GM19468 (cell line): ENCODE data around the gene NAT16.

Experiments used
- ATAC-seq: cut with Tn5 transposase; IDR thresholded peaks from one replicate; pipeline ENCODE4 v1.9.1; 2021; ENCODE audit warnings: mild to moderate bottlenecking, moderate library complexity, moderate number of reproducible peaks; ENCODE audit not compliant: unreplicated experiment; ENCODE audit errors: extremely low read depth

Gene NAT16

DNA sequence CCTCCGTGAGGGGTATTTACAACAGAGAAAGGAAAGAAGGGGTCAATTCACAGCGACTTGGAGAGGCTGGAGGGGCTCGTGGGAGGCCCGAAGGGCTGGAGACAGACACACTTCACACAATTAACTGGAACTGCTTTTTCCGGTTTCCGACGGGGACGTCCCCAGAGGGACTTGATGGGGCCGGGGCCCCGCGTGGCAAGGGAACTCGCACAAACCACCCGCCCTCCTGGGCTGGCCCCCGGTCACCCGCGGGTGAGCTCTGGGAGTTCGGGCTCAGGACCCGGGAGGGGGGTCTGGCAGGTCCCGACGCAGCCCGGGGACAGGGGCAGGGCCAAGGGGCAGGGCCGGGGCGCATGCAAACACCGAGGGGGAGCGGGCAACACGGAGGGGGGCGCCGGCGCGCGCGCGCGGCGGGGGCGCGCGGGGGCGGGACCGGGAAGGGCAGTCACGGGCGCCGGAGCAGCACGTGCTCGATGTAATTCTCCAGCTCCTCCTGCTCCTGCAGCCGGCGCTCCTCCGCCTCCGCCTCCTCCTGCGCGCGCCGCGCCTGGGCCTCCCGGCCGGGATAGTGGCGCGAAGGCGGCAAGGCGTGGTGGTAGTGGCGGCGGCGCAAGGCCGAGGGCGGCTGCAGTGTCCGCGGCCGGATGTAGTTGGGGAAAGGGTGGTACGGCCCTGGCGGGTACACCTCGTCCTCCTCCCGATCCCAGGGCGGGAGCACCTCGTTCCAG is 17.4 kb downstream of the NAT16 start:
- no peak for ATAC-seq

DNA sequence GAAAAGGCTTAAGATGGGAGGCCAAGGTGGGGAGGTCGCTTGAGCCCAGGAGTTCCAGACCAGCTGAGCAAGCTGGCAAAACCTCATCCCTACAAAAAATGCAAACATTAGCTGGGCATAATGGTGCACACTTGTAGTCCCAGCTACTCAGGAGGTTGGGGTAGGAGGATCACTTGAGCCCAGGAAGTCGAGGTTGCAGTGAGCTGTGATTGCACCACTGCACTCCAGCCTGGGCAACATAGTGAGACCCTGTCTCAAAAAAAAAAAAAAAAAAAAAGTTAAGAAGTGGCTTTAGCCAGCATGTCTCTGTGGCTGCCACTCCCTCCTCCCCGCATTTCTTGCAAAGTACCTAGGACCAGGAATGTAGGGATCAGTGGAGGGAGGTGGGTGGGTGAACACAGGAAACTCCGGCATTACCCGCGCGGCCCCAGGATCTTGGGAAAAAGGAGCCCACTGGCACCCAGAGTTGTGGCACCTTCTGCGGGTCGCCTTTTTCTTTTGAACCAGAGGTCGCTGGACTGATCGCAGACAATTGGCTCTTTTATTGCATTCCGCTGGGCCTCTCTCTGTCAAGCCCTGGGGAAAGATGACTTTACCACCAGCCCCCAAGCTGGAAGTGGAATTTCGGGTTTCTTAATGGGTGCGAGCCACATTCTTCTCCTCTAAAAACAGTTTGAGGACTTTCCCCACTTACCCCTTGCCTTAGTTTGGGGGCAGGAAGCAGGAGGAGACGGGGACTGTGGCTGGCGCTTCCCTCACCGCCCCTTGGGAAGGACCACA is 18.2 kb downstream of the NAT16 start:
- no peak for ATAC-seq

DNA sequence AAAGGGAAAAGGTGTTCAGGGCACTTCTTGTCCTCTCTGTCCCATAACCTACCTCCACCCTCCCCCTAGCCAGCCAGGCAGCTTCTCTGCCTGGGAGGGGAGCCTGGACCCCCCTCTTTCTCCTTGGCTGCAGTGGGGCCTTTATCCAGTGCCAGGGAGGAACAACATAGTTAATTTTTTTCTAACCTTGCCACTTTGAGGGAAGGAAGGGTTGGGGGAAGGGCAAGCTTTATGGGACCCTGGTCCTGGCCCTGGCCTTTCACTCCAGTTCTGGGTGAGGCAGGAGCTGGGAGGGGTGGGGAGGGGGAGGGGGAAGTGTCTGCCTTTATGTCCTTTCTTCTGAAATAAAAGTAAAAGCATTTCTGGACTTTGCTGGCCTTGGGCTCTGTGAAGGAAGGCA is 19.2 kb downstream of the NAT16 start:
- ATAC-seq = no peak

DNA sequence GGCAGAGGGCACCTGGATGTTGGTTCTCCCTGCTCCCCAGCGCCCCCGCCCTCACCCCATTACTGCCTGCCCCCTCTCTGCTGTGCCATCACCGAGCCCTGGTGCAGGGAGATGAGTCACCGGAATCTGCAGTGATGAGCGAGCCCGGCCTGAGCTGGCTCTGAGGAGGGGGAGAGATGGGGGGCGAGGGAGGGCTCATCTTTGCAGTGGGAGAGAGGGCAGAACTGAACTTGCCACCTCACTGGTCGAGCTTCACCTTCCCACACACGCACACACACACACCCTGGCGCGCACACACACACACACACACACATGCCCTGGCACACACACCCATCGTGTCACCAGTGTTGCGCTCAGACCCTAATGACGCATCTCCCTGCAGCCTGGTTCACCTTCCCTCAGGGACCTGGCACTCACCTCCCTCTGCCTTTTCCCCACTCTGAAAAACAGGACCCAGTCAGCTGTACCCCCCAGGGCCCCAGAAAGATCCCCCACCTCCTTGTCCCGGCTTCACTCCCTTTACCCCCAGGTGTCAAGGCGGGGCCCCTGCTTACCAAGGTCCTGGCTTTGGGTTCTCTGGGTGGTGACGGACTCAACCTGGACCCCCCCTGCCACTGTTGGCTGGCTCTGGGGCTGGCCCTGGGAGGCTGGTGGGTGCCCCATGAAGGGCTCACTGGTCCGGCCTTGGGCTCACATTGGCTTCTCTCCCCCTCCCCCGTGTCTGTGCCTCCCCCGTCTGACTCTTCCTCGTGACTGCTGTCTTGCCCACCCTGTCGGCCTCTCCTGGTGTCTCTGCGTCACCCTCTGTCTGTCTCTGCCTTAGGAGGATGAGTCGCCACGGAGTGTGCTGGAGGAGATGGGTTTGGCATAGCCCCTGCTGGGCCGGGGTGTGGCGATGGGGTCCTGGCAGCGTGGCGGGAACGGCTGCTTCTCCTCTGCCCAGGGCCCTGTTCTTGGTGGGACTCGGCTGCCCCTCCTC is 20.1 kb downstream of the NAT16 start:
- no peak for ATAC-seq

DNA sequence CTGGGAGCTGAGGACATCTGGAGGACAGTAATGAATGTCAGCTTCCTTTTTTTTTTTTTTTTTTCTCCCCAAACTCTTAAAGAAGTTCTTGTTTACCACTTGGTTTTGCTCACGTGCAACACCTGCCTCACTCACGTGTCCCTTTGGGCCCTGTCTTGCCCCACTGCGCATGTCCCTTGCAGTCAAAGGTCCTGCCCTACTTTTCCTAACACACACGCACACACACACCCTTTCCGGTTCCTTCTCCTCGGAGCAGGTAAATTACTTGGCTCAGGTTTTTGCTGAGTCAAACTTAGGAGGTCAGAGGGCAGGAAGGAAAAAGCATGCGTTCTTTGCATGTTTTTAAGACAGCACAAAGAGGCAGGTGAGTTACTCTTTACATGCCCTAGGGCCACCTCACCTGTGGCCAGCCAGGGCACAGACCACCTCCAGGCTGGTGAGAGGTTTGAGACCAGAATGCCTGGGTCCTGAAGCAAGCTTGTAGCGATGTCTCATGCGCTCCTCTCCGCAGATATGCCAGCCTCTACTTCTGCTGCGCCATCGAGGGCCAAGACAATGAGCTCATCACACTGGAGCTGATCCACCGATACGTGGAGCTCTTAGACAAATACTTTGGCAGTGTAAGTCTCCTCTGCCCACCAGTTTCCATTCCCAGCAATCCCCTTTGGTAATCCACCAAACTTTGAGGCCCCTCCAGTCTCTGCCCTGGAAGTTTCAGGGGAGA is 23.1 kb downstream of the NAT16 start:
- no peak for ATAC-seq

DNA sequence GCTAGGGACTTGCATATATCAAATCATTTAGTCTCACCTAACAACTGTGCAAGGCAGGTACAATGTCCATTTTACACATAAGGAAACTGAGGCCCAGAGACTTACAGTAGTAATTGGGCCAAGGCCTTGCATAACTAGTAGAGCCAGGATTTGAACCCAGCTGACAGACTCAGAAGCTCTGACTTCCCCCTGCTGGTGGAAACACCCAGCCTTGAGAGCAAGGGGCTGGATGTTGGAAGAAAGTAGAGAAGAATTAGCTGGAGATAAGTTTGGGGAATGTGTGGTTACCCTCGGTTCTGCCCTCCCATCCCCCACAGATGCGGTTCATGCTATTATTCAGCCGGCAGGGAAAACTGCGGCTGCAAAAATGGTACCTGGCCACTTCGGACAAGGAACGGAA is 23.8 kb downstream of the NAT16 start:
- no peak for ATAC-seq

DNA sequence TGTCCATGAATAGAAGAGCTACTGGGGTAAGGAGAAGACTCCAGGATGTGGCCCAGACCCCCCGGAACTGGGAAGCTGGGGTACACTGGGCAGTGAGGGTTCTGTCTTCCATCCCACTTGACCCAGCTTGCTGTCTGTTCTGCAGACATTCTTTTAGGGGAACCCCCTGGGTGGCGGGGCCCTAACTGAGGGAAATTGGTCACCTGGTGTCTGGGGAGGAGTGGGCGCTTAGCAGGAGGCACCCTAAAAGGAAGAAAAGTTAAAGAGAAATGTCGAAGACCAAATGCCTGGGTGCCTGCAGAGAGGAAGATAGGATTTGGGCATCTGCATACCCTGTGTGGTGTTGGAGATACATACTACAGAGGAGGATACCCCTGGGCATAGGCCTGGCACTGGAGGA is 24.8 kb downstream of the NAT16 start:
- ATAC-seq = no peak

DNA sequence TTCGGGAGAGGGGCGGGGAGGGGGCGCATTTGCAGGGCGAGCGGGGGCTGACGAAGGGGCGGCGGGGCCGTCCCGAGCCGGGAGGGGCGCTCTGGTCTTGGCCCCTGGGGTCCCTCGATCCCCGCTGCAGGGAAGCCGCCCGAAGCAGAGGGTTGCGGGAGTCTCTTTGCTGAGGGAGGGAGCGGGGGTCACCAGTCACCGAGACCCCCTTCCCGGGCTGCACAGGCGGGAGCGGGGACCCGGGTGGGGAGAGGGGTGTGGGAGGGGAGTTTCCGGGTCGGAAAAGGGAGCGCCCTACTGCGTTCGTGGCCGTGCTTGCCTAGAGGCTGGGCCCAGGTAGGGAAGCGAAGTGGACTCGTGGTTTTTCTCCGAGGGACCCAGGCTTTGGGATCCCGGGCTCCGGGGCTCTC is 25.4 kb downstream of the NAT16 start:
- ATAC-seq = no peak

DNA sequence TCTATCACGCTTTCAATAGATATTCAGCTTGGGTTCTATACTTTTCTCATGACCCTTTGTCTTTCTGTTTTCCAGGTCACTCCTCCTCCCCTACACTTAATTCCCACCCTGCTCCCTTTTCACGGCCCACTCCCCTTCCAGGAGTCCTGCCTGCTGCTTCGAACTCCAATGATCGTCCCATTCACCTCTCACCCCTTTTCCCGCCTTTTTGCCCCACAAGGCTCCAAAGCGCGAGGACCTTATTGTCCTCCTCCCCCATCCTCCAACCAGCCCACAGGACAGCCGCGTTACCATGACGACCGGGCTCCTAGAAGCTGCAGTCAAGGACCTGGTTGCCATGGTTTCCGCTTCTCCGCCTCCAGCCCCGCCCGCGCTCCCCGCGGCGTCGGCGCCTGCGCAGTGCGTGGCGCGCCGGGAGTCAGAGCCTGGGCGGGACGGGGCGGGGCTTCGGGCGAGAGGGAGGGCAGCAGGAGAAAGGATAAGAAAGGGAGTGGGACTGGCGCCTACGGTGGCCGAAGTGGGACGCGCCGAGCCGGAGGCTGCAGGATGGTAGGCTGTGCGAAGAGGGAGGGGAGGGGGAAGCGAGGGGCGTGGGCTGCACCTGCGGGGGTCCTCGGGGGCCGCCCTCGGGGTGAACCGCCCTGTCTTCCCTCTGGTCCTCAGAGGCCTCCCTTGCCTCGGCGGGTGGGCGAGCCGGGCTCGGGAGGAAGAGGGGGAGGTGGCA is 26.0 kb downstream of the NAT16 start, which contains the start of gene AP1S1:
Gene AP1S1, plus strand, starts transcription at position 508 of the 724 bp plus-strand sequence. Its CDS starts 39 bp downstream, at position 547.
- ATAC-seq = peak; percentile 49

DNA sequence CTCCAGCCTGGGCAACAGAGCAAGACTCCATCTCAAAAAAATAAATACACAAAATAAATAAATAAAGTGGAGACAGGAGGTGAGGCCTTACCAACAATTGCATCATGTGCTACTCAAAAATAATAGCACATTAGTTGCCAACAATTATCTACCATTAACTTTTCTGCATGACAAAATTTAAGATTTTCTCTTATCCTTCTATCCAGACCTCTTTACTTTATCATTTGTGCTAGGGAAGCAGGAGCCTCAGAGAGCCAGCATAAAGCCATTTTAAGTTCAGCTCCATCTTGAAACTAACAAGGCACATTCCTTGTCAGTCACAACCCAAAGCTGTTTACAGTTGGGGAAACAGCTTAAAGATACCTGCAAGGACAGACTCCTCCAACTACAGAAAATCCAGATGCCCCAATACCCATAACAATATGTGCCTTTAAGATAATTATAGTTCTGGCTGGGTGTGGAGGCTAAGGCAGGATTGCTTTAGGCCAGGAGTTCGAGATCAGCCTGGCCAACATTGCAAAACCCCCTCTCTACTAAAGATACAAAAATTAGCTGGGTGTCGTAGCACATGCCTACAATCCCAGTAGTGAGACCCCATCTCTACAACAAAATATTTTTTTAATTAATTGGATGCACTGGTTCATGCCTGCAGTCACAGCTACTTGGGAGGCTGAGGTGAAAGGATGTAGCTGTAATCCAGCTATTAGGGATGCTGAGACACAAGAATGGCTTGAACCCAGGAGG is 28.0 kb downstream of the NAT16 start:
- ATAC-seq = no peak

DNA sequence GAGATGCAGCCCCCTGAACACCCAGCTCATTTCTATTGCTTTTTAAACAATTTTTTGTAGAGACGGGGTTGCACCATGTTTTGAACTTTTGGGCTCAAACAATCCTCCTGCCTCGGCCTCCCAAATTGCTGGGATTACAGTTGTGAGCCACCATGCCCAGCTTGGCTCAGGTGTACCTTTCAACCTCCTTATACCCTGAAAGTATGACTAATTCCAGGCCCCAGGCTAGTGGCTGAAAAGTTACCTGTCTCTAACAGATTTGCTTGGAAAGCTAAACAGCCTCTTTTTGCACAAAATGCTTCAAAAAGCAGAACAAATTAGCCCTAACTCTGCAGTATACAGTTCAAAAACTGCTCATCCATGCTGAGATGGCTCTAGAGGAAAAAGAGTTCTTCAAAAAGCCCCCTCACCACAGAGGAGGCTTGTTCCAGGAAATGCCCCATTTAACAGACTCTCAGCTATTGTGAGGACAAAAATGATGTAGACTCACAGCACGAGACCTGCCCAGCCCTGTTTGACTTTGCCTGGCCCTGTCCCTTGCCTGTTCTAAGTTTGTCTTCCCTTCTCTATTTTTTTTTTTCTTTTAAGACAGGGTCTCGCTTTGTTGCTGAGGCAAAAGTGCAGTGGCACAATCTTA is 39.2 kb downstream of the NAT16 start:
- ATAC-seq = no peak

DNA sequence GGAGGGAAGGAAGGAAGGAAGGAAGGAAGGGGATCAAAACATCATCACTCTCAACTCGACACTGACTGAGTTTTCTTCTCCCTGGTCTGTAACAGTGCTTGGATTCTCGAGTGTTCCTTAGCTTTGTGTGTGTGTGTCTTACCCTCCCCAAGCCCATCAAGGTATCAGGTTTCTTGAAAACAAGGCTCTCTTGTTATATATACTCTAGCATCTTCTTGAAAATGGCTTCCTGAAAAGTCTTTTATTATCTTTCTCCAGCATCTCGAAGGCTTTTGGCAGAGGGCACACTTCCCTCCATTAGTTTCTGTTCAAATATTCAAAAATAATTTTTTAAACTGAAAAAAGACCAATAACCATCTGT is 39.8 kb downstream of the NAT16 start:
- ATAC-seq = no peak

DNA sequence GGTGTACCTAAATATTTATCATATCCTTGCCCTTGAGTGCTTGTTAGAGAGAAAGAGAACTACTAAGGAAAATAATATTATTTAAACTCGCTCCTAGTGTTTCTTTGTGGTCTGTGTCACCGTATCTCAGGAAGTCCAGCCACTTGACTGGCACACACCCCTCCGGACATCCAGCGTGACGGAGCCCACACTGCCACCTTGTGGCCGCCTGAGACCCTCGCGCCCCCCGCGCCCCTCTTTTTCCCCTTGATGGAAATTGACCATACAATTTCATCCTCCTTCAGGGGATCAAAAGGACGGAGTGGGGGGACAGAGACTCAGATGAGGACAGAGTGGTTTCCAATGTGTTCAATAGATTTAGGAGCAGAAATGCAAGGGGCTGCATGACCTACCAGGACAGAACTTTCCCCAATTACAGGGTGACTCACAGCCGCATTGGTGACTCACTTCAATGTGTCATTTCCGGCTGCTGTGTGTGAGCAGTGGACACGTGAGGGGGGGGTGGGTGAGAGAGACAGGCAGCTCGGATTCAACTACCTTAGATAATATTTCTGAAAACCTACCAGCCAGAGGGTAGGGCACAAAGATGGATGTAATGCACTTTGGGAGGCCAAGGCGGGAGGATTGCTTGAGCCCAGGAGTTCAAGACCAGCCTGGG is 41.8 kb downstream of the NAT16 start:
- ATAC-seq = no peak

DNA sequence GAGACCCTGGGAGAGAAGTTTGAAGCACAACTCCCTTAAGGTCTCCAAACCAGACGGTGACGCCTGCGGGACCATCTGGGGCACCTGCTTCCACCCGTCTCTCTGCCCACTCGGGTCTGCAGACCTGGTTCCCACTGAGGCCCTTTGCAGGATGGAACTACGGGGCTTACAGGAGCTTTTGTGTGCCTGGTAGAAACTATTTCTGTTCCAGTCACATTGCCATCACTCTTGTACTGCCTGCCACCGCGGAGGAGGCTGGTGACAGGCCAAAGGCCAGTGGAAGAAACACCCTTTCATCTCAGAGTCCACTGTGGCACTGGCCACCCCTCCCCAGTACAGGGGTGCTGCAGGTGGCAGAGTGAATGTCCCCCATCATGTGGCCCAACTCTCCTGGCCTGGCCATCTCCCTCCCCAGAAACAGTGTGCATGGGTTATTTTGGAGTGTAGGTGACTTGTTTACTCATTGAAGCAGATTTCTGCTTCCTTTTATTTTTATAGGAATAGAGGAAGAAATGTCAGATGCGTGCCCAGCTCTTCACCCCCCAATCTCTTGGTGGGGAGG is 42.4 kb downstream of the NAT16 start:
- ATAC-seq = no peak

DNA sequence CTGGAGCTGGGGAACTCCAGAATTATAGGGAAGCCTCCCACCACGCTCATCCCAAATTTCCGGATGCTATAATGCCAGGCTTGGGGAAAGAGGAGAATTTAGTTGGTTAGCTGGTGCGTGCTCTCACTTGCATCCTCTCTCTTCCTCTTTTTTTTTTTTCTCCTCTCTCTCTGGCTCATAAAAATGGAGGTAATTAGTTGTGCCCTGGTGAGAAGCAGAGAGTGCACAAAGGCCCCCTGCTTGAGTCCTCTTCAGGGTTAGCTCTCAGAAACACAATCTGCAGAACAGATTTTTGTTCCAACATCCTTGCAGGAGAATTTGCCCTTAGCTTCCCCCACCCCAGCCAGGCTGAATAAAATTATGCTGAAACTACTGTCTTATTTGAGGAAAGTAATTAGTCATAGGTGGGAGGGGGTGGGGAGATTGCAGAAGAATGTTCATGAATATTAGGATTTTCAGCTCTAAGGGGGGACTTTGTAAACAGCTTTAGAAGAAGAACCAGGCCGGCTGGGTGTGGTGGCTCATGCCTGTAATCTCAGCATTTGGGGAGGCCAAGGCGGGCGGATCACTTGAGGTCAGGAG is 45.6 kb downstream of the NAT16 start:
- no peak for ATAC-seq

DNA sequence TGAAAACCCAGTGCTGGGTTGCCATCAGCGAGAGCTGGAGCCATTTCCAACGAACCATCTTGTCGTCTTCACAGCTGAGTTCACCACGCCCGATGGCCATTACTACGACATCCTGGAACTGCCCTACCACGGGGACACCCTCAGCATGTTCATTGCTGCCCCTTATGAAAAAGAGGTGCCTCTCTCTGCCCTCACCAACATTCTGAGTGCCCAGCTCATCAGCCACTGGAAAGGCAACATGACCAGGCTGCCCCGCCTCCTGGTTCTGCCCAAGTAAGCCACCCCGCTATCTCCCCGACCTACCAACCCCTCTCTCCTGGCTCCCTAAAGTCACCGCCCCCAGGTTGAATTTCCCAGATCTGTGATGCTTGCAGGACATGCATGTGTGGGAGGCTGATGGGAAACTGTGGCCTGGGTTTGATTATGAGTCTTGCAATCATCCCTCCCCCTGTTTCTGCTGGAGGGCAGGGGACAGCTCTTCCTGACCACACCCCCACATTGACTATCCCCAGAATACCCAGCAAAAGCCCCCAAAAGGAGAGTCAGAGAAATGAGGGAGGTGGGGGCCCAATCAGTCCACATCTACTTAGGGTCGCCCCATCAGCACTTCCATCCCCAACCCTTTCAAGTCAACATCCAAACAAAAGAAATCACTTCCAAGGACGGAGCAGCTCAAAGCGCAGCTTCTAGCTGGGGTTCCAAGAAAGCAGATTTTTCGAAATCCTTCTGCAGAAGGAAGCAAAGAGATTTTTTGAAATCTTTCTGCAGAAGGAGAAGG is 46.3 kb downstream of the NAT16 start:
- ATAC-seq = no peak
